Activated CD8-positive, alpha-beta memory T cell treated with anti-CD3 and anti-CD28 coated beads for 4 hours (primary cell): ENCODE results near the gene RETN.
"Not testable (repeated sequence)": the region's sequence is repeated elsewhere in the genome, so short reads cannot be mapped to it uniquely, and the experiment has no call there.

Experiments used
- DNase-seq, 2 donors: peaks; one replicate each; pipeline ENCODE4 v3.0.0-alpha.2; 2020; ENCODE audit warnings: low read depth in 2 of 2

Gene RETN

DNA sequence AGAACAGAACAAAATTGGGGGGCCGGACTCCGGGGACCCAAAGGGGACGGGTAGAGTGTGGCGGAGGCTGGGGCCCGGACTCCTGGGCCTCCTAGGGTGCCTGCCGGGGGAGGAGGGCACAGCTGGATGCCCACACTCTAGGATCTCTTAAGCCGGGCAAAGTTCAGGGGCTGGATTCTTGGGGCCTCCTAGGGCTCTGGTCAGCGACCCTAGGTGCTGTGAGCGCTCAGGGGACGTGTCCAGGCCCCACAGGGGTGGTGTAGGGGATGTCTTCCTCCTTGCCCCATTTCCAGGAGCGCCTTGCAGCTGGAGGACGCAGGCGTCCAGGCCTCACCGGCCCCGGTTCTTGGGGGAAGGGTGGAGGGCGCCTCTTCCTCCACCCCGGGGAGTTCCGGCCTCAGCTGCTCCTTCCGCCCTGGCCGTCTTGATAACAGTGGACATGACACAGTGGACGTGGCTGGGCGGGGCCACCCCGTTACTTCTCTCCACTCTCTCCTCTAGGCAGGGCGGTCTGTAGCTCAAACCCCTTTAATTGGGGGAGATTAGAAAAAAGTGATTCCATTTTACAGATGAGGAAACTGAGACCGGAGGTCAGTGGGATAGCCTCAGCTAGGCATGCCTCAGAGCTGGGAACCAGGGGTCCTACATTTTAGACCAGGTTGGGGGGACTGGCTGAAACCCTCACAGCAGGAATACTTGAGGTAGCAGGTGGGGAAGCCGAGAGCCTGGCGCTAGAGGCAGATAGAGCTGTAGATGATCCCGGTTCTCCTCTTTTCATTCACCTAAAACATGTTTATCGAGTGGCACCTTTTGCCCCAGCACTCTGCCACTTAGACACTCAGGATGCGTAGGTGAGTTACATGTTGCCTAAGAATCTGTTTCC is 31.2 kb upstream of the RETN start:
- no peak for DNase-seq

DNA sequence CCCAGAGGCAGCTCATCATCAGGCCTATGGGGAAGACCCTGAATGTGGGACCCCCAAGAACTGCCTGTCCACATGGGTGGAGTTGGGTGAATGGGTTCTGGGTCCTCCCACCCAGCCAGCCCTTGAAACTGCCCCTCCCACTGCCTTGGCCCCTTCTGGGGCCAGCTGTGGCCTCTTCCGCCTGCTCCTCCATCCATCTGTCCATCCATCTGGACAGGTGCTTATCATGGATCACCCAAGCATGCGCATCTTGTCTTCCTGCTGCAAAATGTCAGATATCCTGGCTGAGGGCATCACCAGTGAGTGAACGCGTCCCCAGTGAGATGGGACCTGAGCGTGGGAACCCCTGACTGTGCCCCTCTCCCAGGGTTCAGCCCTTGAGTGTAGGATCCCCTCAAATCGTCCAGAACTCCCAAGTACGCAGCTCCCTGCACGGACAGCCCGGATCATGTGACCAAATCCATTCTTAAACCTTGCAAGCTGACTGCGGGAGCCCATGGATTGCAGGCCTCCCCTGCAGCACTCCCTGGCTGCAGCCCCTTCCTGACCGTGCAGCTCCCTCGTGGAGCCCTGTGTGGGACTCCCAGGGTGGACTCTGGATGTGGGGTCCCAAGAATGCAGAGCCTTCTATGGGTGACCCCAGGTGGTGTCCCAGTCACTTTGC is 29.9 kb upstream of the RETN start:
- DNase-seq = no peak

DNA sequence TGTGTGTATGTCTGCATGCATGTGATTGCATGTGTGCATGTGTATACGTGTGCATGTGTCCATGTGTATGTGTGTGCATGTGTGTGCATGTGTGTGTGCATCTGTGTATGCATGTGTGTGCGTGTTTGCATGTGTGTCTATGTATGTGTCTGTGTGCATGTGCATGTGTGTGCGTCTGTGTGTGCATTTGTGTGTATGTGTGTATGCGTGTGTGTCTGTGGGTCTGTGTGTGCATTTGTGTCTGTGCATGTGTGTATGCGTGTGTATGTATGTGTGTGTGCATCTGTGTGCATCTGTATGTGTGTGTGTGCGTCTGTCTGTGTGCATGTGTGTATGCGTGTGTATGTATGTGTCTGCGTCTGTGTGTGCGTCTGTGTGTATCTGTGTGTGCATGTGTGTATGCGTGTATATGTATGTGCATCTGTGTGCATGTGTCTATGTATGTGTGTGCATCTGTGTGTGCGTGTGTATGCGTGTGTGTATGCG is 28.9 kb upstream of the RETN start:
- no peak for DNase-seq

DNA sequence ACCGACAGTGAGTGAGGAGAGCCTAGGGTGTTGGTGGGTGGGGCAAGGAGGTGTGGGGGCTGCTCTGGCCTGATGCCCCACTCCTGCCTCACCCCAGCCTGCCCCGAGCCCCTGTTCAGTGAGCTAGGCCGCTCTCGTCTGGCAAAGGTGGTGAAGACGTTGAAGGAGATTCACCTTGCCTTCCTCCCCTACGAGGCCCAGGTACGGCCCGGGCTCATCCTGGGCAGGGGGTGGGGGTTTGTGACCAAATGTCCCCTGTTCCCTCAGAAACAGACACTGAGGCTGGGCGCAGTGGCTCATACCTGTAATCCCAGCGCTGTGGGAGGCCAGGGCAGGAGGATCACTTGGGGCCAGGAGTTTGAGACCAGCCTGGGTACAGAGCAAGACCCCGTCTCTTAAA is 28.0 kb upstream of the RETN start:
- no peak for DNase-seq

DNA sequence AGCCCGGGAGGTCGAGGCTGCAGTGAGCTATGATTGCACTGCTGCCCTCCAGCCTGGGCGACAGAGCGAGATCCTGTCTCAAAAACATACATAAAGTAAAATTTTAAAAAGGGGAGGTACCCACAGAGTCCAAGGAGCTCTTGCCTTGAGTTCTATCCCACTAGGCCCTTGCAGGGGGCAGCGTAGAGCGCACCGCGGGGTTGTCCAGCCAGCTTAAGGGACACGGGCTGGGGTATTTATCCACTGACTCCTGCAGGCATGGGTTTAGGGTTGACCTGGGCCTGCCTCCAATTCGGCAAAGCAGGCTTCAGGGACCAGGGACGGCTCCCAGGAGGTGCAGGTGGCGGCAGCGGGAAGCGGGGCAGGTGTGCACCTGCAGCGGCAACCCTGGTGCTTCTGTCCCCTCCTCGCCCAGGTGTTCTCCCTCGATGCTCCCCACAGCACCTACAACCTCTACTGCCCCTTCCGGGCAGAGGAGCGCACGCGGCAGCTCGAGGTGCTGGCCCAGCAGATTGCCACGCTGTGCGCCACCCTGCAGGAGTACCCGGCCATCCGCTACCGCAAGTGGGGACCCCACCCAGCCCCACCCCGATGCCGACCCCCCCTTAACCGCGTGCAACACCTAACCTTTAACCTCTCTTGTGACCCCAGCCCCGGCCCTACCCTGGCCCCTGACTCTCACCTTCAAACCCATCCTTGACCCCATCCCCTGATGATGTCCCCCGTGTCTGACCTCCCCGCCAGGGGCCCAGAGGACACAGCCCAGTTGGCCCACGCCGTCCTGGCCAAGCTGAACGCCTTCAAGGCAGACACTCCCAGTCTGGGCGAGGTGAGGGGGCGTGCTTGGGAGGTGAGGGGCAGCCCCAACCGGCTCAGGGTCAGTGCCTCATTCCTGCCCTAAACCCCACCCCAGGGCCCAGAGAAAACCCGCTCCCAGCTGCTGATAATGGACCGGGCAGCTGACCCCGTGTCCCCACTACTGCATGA is 27.3 kb upstream of the RETN start:
- no peak for DNase-seq

DNA sequence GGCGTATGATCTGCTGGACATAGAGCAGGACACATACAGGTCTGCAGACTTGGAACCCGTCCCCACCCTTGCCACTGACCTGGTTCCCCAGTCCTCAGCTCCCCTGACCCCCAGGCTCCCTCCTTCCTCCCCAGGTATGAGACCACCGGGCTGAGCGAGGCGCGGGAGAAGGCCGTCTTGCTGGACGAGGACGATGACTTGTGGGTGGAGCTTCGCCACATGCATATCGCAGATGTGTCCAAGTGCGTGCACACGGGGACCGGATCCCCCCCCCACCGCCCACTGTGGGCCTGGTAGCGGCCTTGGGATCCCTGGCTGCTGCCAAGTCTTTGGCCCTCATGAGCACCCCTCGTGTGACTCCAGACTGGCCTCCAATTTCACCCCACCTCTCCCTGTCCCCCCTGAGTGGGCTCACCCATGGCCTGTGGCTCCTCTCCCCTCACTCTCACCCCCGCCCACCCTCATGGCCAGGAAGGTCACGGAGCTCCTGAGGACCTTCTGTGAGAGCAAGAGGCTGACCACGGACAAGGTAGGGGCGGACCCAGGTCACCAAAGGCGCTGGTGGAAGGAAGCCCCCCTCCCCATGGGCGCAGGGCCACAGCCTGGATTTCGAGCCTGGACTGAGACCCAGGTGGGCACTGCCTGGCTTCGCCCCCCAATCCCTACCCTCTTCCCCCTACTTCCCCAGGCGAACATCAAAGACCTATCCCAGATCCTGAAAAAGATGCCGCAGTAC is 26.4 kb upstream of the RETN start:
- no peak for DNase-seq

DNA sequence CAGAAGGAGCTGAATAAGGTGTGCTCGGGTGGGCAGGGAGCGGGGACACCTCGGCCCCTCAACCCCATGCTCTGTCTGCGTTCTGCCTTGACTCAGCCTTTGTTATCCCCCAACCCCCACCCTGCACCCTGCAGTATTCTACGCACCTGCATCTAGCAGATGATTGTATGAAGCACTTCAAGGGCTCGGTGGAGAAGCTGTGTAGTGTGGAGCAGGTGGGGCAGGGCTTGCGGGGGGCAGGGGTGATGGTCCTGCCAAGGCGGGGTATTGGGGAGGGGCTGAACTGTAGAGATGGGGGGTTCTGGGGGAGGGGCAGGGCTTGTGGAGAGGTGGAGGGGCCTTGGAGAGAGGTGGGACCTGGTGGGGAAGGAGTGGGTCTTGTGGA is 25.8 kb upstream of the RETN start:
- DNase-seq = no peak

DNA sequence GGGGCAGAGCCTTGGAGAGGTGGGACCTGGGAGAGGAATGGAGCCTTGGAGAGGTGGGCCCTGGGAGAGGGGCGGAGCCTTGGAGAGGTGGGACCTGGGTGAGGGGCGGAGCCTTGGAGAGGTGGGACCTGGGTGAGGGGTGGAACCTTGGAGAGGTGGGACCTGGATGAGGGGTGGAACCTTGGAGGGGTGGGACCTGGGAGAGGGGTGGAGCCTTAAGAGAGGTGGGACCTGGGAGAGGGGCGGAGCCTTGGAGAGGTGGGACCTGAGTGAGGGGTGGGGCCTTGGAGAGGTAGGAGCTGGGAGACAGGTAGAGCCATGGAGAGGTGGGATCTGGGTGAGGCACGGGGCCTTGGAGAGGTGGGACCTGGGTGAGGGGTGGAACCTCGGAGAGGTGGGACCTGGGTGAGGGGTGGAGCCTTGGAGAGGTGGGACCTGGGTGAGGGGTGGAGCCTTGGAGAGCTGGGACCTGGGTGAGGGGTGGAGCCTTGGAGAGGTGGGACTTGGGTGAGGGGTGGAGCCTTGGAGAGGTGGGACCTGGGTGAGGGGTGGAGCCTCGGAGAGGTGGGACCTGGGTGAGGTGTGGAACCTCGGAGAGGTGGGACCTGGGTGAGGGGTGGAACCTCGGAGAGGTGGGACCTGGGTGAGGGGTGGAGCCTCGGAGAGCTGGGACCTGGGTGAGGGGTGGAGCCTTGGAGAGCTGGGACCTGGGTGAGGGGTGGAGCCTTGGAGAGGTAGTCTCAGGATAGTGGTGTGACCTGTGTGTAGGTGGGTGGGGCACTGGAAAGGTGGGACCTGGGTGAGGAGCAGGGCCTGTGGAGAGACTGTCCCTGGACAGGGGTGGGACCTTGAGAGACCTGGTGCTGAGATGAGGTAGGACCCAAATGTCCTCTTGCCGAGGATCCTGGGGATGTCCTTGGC is 25.0 kb upstream of the RETN start:
- DNase-seq = not testable (repeated sequence)

DNA sequence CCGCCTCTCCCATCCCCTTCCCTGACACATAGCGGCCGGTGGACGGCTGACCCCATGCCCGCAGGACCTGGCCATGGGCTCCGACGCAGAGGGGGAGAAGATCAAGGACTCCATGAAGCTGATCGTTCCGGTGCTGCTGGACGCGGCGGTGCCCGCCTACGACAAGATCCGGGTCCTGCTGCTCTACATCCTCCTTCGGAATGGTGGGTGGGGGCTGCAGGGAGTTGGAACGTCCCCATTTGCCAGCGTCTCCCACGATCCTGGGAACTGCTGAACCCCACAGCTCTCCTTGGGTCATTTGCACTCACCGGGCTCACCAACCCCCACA is 24.3 kb upstream of the RETN start:
- no peak for DNase-seq

DNA sequence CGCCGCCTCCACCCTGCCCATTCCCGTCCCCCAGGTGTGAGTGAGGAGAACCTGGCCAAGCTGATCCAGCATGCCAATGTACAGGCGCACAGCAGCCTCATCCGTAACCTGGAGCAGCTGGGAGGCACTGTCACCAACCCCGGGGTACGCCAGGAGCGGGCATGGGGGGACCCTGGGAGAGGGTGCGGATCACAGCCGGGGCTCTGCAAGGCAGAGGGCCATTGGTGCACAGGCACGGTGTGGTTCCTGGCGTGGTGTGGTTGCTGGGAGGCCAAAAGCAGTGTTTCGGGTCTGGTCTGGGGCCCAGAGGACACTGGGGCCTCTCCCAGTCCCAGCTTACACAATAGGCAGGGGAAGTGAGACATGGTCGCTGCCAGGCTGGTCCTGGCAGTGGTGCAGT is 23.7 kb upstream of the RETN start:
- DNase-seq = no peak

DNA sequence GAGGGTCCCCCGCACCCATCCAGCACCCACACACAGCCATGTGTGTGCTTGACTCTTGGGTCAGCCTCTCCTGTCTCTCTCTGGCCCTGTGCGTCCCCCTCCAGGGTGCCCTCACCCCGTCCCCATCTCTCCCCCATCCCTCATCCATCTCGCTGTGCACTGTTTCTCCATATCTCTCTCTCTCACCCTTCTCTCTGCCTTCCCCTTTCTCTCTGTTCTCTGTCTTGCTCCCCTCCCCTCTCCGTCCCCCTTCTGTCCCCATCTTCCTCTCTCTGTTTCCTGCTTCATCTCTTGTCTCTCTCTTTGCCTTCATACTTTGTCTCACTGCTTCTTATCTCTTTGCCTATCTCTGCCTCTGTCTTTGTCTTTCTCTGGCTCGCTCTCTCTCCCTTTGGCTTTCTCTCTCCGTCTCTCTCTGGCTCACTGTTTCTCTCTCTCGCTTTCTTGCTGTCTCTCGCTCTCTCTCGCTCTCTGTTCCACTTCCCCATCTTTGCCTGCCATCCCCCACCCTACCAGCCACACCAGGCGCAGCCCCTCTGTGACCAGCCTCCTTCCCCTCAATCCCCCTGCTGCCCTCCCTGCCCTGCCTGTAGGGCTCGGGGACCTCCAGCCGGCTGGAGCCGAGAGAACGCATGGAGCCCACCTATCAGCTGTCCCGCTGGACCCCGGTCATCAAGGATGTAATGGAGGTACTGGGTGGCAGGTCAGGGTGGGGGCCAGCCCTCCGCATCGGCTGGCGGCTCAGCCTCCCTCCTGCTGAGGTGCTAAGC is 23.0 kb upstream of the RETN start:
- DNase-seq = no peak

DNA sequence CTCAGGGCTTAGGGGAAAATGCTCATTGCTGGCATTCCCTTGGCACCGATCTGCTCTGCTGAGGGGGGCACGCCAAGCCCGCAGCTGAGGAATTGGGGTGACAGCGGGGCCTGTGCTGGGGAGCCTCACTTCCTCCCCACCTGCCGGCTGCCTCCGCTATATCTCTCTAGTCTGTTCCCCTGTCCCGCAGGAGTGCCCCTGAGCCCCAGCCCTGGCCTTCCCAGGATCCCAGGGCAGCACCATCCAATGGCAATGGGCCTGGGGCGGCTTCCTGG is 22.5 kb upstream of the RETN start:
- DNase-seq = no peak

DNA sequence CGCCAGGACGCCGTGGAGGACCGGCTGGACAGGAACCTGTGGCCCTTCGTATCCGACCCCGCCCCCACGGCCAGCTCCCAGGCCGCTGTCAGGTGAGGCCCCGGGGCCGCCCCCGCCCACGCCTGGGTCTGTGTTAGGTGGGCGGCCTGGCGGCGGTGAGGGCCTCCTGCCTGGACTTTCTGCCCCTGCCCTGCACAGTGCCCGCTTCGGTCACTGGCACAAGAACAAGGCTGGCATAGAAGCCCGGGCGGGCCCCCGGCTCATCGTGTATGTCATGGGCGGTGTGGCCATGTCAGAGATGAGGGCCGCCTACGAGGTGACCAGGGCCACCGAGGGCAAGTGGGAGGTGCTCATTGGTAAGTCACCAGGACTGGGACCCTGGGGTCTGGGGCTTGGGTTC is 21.7 kb upstream of the RETN start:
- no peak for DNase-seq

DNA sequence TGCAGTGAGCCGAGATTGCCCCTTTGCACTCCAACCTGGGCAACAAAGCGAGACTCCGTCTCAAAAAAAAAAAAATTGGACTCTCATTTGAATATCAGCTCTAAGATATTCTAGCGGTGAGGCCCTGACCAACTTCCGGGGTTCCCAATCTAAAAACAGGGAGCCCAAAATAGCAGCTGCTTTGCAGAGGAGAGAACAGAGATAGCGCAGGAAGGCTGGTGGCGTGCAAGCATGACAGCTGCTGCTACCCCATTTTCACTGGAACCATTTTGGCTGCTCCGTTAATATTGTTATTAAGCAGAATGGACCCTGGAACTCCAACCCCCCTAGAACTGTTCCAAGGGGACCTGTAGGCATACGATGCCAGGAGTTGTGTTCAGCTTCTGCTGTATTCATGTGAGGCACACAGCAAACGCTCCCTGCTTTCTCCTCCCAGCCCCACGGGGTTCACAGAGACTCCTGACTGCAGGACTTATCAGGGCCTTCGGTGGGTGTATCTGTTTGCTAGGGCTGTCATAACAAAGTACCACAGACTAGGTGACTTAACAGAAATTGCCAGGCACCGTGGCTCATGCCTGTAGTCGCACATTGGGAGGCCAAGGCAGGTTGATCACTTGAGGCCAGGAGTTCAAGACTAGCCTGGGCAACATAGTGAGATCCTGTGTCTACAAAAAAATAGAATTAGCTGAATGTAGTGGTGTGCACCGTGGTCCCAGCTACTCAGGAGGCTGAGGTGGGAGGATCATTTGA is 20.4 kb upstream of the RETN start:
- no peak for DNase-seq

DNA sequence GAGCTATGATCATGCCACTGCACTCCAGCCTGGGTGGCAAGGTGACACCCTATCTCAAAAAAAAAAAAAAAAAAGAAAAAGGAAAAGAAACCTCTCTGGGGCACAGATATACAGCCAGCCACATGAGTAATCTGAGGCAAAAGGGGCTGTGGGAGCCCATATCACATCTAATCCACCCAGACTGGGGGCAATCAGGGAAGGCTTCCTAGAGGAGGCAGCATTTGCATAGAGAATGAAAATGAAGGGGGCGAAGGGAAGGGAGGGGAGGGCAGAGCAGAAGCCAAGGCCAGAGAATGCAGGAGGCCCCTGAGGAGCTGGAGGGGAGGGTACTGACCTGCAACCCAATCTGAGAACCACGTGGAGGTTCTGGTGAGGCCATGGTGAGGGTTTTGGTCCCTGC is 18.7 kb upstream of the RETN start:
- DNase-seq = no peak

DNA sequence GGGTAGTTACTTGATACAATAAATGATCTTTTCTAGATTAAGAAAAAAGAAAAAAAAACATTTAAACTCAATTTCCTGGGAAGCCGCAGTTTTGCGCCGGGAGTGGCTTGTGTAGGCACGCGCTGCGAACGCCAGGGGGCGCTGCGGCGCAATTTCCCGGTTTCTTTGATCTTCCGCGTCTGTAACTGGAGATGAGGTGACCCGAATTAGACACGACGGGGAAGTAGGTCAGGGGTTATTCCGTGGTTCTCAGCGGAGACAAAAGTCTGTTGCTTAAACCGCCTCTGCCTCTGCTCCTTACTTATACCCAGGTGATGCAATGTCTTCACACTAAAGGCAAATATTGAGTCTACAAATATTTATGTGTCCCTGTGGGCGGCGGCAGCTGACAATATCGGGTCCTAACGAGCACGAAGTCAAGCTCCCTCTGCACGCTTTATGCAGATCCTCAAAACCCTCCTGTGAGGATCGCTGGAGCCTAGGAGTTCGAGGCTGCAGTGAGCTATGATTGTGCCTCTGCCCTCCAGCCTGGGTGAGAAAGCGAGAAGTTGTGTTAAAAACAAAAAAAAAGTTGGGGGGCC is 16.7 kb upstream of the RETN start:
- DNase-seq = peak; percentile 67 to 80

DNA sequence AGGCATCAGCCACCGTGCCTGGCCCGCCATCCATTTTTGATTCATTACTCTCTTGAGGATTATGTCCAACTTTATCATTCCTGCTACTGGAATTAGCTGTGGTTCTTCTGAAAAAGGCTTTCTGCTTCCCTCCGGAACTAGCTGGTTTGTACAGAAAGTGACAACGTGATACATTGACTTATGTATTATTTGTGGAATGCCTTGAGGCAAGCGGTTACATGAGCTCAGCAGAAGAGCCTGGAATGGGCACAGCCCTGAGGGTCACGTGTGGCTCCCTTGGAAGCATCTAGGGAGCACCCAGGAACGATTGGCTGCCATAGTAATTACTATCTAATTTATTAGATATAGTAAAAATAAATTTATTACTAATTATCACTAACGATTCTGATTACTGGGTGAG is 14.4 kb upstream of the RETN start:
- no peak for DNase-seq

DNA sequence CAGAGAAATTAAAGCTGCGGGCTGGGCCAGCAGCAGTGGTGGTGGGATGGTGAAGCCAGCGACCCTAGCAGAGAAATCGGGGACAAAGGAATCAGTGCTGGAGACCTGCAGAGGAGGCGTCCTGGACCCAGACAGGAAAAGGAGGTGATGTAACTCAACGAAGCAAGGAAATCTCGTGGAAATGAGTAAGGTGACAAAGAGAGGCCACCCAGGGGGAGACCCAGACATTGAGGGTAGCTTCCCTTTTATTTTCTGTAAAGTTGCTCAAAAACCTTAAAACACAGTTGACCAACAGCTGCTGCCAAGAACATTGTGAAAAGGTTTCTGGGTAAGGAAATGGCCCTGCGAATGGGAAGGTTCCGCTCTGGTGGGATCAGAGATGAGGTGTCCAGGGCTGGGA is 13.3 kb upstream of the RETN start:
- no peak for DNase-seq
